Stimulated activated CD4-positive, alpha-beta T cell treated with anti-CD3 and anti-CD28 coated beads, Interleukin-1b, Interleukin-23, amount 100 ng/mL, for 4 hours (primary cell): Measurements from ENCODE around the gene ACACA.

Source experiments
- DNase-seq, 2 donors: peaks; one replicate each; pipeline ENCODE4 v3.0.0-alpha.2; 2020; ENCODE audit warnings: low read depth in 2 of 2

ACACA gene

DNA sequence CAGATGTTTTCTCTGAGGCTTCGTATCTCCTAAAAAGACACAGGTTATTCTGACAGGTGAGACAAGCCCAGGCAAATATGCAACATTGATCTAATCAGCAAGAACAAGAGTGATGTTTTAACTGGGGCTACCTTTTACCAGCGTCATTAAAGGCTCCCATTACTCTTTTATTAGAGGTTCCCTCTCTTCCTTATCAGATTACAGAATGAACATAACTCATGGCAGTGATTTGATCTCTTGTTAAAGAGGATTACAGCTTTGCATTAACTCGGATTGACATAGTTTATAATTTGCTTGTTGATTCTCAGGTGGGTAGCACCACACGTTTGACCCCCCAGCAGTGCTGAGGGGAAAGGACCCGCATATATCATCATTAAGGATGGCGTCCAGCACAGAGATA is 367.4 kb downstream of the ACACA start:
- no peak for DNase-seq

DNA sequence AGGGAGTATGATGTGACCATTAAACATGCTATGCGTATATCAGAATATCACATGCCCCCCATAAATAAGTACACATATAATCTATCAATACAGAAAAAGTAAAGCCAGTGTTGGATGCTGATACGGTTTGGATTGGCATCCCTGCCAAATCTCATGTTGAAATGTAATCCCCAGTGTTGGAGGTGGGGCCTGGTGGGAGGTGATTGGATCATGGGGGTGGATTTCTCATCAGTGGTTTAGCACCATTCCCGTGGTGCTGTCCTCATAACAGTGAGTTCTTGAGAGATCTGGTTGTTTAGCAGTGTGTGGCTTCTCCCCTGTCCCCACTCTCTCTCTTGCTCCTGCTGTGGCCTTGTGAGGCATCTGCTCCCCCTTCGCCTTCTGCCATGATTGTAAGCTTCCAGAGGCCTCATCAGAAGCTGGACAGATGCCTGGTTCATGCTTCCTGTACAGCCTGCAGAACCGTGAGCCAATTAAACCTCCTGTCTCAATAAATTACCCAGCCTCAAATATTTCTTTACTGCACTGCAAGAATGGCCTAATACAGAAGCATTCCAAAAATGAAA is 369.0 kb downstream of the ACACA start:
- no peak for DNase-seq
